Stimulated activated CD8-positive, alpha-beta memory T cell treated with anti-CD3 and anti-CD28 coated beads, Interleukin-15, amount 100 ng/mL, for 48 hours (primary cell): ENCODE measurements around the gene SCUBE2.

Experiments used
- DNase-seq, 2 donors: peaks; one replicate each; pipeline ENCODE4 v3.0.0-alpha.2; 2020; ENCODE audit warnings: low read depth in 2 of 2

SCUBE2 gene

DNA sequence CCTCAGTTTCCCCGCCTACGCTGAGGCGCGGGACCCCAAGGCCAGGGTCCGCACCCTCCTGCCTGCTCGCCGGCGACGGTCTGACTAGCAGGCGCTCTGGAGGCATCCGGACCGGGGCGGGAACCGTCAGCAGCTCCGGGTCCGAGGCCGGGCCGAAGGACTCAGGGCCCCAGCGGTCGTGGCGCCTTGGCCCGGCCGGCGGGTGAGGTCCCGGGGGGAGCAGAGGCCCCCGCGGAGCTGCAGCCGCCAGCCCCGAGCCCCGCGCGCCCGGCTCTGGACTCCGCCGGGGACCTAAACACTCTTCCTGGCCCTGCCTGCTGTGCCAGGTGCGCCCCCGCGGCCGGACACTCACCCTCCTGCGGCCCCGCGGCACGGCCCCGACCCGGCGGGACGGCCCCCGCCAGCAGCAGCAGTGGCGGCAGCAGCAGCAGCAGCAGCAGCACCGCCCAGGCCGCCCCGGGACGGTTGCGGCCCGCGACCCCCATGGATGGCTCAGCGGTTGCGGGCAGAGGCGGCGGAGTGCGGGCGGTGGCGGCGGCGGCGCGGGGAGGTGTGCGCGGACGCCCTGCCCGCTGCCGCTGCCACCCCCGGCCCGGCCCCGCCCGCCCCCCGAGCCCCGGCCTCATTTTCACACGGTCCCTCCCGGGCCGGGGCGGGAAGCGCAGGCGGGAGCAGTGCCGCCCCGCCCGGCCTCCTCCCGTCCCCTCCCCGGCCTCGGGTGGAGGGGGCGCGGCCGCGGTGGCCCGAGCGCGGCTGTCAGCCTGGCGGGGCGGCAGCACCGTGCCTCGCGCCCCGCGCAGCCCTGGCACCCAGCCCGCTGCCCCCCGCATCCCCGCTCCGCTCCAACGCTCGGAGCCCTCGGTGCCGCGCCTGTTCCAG lies at the start of gene SCUBE2:
Gene SCUBE2, minus strand, starts transcription at position 556 of the 879 bp plus-strand sequence. Its CDS starts 71 bp downstream, at position 485.
- no peak for DNase-seq

DNA sequence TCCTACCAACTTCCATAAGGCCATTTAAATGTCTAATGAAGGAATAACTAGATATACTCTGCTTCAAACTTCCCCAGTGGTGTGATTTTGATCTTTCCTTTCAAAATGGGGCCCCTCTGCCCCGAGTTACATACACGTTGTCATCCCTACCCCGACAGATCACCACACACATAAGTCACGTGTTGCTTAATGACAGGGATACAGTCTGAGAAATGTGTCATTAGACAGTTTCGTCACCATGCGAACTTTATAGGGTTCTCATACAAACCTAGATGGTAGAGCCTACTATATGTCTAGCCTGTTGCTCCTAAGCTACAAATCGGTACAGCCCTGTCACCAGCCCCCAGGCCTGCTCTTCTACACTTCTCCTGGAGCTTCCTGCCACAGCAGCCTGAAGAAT lies 49.8 kb upstream of the SCUBE2 start:
- no peak for DNase-seq

DNA sequence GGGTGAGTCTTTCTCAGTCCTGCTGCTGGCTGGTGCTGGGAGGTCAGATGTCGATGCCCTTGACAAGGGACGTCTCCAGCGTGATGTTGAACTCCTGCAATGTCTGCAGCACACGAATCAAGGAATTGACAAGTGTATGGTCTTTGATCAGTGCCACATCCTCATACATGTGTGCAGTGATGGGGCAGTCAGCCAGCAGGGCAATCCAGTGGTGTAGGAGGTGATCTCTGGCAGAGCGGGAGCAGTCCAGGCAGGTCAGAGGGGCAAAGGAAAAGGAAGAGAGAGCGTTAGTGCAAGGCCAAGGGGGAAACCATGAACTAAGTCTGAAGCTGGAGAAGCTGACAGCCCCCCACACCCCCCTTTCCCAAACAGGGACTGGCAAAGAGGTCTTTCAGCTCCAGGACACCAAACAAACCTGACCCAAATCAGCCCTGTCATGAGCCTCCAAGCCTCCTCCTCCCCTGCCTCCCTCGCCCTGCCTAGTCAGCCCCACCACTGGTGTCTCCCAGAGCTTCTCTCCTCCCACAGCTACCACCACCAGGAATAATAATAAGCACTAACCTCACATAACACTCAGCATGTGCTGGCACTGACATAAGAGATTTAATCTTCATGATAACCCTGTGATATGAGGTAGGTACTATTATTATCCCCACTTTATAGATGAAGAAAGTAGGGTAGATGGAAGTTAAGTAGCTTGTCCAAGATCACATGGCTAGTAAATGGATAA lies 48.4 kb upstream of the SCUBE2 start:
- DNase-seq, result no peak

DNA sequence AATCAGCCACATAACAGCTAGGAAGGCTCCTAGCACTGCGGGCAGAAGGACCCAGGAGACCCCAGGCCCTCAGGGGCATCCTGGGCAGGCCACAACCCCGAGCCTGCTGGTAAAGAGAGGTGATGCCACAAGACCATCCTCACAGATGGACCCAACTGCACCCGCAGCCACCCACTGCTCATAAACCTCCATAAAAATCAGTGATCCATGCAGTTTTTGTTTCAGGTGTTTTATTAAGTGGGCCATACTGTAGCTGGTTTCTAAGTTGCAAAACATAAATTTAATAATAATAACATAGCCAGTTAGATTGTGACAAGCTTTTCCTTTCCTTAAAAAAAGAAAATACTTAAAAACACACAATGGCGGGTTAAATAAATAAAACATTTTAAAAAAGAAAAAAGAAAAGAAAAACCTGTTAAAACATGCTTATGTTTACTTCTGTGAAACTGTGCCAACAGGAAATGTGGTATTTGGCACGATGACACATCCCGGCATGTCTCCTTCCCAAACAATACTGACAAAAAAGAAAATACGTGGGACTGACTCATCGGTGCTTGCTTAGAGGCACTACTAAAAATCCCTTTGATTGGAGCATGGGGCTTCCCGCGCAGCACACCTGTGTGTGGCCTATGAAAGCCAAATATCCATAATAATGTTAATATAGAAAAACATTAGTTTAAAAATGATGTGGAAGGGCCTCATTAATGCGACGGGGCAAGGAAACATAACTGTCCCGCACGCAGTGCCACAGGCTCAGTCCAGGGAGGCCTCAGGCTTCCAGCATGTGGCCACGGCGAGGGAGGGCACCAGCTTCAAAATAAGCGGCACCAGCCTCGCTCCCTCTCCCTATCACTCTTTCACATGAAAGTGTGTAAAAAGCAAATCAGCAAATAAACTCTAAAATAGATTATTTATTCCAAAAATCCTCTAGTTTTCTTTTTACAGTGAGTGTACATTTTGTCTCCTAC lies 47.5 kb upstream of the SCUBE2 start:
- peak in 1 of 2 donors; percentile 8 for DNase-seq

DNA sequence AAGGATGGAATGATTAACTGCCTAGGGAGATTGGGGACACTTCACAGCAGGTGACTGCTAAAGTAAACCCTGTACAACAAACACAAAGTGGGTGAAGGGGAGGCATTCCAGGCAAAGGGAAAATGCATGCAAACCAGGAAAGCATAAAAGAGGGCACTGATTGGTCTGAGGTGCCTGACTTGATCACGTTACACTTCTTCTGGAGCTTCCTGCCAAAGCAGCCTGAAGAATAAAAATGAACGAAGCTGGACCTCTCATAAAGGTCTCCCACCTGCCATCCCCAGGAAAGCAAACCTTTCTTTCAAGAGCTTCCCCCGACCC lies 46.7 kb upstream of the SCUBE2 start:
- no peak for DNase-seq

DNA sequence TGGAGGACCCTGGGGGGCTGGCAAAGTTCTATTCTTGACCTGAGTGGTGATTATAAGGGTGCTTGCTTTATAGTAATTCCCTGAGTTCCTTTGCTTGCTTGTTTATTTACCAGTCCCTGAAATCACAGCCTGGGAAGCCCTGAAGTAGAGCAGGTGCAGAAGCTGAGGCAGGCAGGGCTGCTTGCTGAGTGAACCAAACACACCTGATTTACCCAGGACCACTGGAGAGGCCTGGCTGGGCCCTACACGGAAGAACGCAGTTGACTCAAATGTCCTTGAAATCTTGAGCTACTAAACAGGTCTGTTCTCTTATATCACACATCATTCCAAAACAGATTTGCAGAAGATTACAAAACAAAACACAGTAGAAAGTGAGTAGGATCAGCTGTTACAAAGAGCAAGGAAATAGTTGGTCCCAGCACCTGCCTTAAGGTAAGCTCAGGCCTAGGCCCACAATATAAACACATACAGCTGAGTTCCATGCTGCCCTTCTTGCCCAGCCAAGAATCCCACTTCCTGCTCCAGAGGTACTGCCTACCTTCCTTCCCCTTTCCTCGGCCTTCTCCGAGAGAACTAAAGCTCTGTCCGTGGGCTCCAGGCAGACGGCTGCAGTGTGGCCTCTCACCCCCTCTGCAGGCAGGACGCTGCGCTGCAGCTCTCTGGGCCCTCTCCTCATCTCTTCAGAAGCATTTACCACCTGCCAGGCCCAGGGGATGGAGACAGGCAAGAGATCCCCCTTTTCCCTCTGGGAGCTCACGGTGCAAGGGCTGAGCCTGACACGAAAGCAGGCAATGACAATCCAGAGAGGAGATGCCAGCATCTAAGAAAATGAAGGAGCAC lies 46.1 kb upstream of the SCUBE2 start:
- peak; percentile 44 to 48 for DNase-seq

DNA sequence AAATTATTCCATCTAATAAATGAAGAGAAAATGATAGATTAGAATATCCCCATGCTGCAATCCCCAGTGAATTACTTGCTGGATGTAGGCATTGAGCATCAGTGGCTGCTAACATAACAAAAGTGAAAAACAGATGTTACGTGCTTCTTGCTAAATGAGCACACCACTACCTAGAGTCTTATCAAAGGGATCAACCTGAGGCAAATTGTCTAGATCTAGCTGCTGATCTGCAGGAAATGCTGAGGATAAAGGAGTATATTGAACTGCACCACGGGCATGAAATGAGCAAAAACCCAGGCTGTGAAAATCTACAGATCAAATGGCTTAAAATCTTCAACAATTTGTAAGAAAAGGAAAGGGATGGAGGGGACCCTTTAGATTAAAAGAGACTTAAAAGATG lies 45.3 kb upstream of the SCUBE2 start:
- DNase-seq, result no peak

DNA sequence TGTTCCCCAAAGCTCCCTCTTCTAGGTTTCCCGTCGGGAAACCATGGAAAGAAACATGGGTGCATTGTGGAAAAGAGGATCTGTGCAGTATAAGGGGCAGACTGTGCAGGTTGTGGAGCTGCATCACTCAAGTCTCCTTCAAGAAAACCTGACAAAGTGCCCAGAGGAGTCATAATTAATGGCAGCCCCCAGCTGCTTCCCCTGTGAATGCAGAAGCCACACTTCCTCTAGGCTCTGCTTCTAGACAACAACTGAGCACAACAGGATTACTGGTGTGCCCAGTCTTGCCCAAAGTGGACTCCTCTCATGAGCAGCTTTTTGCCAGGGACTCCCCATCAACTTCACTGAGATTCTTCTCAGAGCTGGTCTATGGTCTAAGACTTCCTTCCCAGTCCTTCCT lies 42.6 kb upstream of the SCUBE2 start:
- no peak for DNase-seq

DNA sequence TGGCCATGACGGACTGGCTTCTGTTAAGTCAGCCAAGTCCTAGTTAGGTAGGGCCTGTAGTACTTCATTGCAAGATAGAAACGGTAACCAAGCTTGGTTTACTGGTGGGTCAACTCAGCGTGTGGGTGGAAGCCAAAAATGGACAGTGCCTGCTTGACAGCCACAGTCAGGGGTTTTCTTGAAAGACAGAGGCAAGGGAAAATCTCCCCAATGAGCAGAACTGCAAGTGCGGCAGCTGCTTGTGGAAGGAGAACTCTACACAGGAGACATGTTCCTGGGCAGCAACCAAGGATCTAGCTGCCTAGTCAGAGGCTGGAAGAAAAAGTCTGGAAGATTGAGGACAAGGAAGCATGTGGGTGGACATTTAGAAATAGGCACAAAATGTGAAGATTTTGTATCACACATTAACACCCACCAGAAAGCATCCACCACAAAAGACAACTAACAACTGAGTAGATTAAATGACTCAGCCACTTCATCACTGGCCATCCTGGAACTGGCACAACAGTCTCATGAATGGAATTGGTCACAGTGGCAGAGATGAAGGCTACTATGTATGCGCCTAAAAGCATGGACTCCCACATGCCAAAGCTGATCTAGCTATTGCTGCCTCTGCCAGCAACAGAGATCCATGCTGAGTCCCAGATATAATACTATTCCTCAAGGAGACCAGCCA lies 40.9 kb upstream of the SCUBE2 start:
- DNase-seq, result no peak

DNA sequence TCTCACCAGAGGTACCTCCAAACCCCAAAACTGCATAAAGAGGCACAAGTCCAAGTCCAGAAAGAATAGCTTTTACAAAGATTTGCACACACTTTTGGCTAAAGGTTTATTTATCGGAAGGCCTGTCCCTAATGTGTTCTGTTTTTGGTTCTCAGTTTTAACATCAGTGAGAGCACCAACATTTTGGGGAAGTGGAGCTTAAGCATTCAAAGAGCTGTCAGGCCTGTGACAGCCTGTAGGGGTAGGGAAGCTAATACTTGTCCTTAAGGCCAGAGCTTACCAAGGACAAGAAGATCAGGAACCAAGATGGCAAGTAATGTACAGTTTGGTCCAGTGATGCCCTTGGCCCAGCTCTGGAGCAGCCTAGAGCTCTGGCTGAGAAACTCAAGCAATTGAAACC lies 38.9 kb upstream of the SCUBE2 start:
- no peak for DNase-seq

DNA sequence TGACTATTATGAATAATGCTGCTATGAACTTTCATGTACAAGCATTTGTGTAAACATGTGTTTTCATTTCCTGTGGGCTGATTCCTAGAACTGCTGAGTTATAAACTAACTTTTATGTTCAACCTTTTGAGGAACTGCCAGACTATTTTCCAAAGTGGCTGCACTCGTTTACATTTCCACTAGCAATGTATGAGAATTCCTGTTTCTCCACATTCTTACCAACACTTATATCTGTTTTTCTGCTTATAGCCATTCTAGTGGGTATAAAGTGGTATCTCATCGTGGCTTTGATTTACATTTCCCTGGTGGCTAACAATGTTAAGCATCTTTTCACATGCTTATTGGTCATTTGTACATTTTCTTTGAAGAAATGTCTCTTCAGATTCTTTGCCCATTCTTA lies 35.2 kb upstream of the SCUBE2 start:
- no peak for DNase-seq

DNA sequence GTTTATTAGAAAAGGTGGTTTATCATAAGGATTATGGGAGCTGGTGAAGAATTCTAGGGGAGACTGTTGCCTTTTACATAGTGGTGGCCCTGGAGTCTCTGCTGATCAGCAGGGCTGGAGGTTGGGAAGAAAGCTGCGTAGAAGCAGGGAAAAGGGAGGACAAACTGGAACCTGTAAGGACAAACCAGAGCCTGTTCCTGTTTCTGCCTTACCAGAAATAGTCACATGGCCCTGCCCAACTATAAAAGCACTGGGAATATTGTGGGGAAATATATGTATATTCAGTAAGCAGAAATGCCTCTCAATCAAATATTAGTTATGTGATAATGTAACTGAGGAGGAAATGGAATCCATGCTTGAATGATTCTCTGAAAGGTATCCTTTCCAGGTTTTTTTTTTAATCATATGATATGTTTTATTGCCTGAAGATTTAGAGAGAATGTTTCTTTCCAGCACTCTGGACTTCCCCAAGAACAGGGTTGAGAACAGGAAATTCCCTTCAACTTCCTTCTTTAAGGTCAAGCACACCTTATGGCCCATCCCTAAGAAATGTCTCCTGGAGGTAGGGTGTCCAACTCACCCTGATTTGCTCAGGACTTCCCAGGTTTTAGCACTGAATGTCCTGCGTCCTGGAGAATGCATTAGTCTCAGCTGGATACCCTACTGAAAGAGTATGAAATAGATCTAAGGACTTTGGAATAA lies 33.9 kb upstream of the SCUBE2 start:
- no peak for DNase-seq

DNA sequence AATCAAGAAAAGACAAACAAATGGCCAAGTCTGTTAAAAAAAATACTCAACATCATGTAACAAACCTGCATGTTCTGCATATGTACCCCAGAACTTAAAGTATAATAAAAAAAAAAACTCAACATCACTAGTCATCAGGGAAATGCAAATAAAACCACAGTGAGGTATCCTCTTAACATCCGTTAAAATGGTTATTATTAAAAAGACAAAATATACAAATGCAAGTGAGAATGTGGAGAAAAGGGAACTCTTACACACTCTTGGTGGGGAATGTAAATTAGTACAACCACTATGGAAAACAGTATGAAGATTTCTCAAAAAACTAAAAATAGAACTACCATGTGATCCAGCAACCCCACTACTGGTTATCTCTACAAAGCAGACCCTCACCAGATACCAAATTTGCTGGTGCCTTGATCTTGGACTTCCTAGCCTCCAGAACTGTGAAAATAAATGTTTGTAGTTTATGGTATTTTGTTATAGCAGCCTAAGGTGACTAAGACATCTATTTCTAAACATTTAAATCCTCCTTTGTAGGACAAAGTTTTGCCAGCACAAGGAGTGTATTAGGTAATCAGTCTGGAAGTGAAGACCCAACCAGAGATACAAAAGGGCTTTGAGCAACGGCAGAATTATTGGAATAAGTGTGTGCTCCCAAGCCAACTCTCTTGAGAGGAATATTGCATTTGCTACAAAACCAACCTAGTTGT lies 32.4 kb upstream of the SCUBE2 start:
- no peak for DNase-seq

DNA sequence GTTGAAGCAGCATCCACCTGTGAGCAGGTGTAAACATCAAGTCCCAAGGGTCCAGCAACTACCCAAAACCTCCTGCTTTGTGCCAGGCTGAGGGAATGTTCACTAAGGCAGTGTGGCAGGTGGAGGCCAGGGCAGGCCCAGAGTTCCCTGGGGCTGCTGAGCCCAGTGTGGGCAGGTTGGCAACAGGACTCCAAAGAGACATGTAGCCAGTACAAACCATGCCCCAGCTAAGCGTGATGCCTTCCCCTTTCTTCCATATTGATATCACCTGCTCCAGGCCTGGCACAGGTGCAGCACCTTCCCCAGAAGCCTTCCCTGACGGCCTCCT lies 30.0 kb upstream of the SCUBE2 start:
- no peak for DNase-seq

DNA sequence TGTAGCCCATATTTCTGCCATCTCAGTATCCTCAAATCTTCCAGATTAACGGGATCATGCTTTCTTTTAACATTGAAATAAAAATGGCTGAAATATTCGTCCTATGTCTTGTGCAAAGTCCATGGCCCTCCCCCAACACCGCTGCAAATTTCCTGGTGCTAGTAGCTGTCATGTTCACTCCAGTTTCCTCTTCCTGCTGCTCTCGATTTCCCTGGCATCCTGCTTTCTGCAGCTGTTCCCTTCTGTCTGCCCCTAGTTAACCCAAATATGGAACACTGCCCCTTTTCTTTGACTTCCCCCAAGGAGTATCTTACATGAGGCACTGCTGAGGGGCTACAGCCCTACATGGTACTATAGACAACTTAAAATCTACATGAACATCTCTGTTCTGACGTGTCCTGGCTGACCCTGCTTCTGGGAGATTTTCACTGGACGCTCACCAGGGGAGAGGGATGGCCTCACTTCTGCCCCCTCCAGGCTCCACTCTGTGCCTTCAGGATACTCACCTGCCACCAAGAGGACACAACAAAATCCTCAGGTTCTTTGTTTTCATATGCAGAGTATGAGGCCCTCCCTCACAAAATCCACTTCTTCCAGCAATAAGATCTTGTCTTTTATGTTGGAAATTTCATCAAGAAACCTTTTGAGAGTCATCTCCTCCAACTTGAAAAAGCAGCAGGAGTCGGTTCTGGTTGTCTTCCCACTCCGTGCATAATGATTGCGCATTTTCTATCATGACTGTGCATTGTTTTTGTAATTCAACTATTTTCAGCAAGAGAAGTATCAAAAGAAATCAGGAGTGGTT lies 29.5 kb upstream of the SCUBE2 start:
- DNase-seq, result no peak

DNA sequence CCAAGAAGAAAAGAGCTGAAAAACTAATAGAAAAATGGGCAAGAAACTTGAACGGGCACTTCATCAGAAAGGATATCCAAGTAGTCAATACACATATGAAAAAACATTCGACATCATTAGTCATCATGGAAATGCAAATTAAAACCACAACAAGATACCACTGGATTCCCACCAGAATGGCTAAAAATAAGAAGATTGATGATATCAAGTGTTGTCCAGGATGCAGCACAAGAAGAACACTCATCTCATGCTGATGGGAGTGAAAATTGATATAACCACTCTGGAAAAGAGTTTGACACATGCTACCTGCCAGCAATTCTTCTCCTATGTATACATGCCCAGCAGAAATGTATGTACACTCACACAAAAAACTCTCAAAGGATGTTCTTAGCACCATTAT lies 26.9 kb upstream of the SCUBE2 start:
- DNase-seq, result no peak

DNA sequence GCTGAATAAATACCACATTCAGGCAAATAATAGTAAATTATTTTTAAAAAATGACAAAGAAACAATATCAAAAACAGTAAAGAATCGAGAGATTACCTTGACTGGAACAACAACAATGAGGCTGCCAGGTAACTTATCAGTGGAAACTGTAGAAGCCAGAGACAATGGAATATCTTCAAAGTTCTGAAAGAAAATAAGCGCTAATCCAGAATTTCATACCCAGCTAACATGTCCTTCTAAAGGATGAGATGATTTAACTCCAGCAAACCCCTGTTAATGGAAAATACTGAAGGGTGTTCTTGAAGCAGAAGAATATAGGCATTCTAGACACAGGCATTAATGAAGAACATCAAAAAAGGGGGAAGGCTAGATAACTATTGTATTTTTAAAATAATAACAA lies 20.7 kb upstream of the SCUBE2 start:
- no peak for DNase-seq

DNA sequence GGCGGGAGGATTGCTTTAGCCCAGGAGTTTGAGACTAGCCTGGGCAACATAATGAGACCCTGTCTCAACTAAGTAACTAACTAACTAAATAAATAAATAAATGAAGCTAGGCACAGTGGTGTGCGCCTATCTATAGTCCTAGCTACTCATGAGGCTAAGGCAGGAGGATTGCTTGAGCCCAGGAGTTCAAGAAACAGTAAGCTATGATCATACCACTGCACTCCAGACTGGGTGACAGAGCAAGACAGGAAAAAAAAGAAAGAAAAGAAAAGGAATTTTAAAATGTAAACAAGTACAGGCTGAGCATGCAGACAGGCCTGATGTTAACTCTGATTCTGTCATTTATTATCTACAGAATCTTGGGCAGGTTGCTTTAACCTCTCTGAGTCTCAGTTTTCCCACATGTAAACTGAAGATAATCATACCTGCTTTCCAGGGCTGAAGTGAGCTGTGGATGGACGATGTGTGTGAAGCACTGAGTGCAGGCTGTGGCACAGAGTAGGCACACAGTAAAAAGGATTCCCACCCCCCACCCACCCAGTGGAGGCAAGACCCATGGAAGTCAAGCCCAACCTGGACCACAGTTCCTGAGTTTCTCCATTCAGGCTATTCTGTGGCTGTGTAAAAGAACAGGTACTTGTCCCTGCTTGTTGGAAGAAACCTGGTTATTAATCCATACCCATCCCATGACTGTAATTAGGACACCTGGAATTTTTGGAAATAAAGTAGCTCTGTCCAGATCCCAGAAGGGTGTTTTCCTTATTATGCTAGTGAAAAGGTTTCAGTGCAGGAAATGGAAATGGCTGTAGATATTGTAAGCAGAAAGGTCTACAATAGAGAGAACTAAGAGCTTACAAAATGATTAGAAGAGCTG lies 18.7 kb upstream of the SCUBE2 start:
- no peak for DNase-seq
